K562 (cell line): Measurements from ENCODE around the gene NENF. TPM values are rescaled to one million over a fixed set of nuclear protein-coding genes. Genes with fewer than 3 reads are reported as not detected.

ENCODE experiments used
- ATF1 ChIP-seq, 2 experiments: fragments of 450-650 bp in 1 of 2; IDR thresholded peaks; 2 replicates each; pipeline ENCODE4 v1.6.1; 2016; ENCODE audit warnings: missing compliant biosample characterization in 1 of 2, missing genetic modification characterization in 1 of 2
- BACH1 ChIP-seq: fragments of 200-800 bp; sonication (Bioruptor generic); IDR thresholded peaks from 2 replicates; pipeline ENCODE4 v1.6.1; 2016; ENCODE audit warnings: missing genetic modification characterization, missing compliant biosample characterization
- BDP1 ChIP-seq: IDR thresholded peaks from 3 replicates; pipeline ENCODE4 v1.6.1; 2011; ENCODE audit not compliant: insufficient read length, insufficient read depth
- CEBPG ChIP-seq, 3 experiments: fragments of 200-800 bp in 1 of 3; sonication (Bioruptor generic) in 1 of 3; sonication (generic) in 1 of 3; formaldehyde crosslinking in 1 of 3; IDR thresholded peaks in 2 of 3; conservative IDR thresholded peaks in 1 of 3; 2 replicates each; pipeline versions ENCODE4 v1.6.1 to v1.8.0; 2016 to 2022; ENCODE audit warnings: missing compliant biosample characterization in 2 of 3, missing genetic modification characterization in 2 of 3, mild to moderate bottlenecking in 1 of 3, missing genetic modification reagents in 1 of 3
- CREM ChIP-seq: IDR thresholded peaks from 2 replicates; pipeline ENCODE4 v1.6.1; 2014; ENCODE audit warnings: antibody characterized with exemption, low read depth
- CTBP1 ChIP-seq: fragments of 450-650 bp; IDR thresholded peaks from 2 replicates; pipeline ENCODE4 v1.6.1; 2016; ENCODE audit warnings: borderline replicate concordance
- FOS ChIP-seq: IDR thresholded peaks from 3 replicates; pipeline ENCODE4 v1.6.1; 2011; ENCODE audit not compliant: insufficient read length; ENCODE audit errors: extremely low read depth
- FOXJ2 ChIP-seq: fragments of 200-800 bp; sonication (Bioruptor generic); IDR thresholded peaks from 2 replicates; pipeline ENCODE4 v1.6.1; 2016; ENCODE audit warnings: missing genetic modification characterization, missing compliant biosample characterization
- JUNB ChIP-seq: fragments of 450-650 bp; formaldehyde crosslinking; conservative IDR thresholded peaks from 2 replicates; pipeline ENCODE4 v1.4.0; 2020; ENCODE audit warnings: mild to moderate bottlenecking
- L3MBTL2 ChIP-seq: fragments of 450-650 bp; IDR thresholded peaks from 2 replicates; pipeline ENCODE4 v1.6.1; 2016; ENCODE audit warnings: mild to moderate bottlenecking, moderate library complexity
- MAFG ChIP-seq: fragments of 450-650 bp; conservative IDR thresholded peaks from 2 replicates; pipeline ENCODE4 v1.6.1; 2016; ENCODE audit warnings: missing genetic modification characterization, missing compliant biosample characterization
- MYC ChIP-seq, 2 experiments: fragments of 250-450 bp in 1 of 2; sonication (Bioruptor Pico) in 1 of 2; IDR thresholded peaks; 2 replicates each; pipeline versions ENCODE4 v1.5.1 to v1.6.1; 2012 to 2021; ENCODE audit warnings: low read depth in 2 of 2, borderline replicate concordance in 1 of 2, improper control_type of control experiment in 1 of 2, low read length in 1 of 2, mild to moderate bottlenecking in 1 of 2, moderate library complexity in 1 of 2
- NR2C2 ChIP-seq, 2 experiments: fragments of 200-800 bp in 1 of 2; sonication (Bioruptor generic) in 1 of 2; sonication (generic) in 1 of 2; formaldehyde crosslinking in 1 of 2; IDR thresholded peaks; 2 replicates each; pipeline versions ENCODE4 v1.6.1 to v1.8.0; 2016 to 2022; ENCODE audit warnings: mild to moderate bottlenecking in 1 of 2, missing compliant biosample characterization in 1 of 2, missing genetic modification characterization in 1 of 2, missing genetic modification reagents in 1 of 2
- PCBP2 ChIP-seq: fragments of 200-400 bp; formaldehyde crosslinking; IDR thresholded peaks from 2 replicates; pipeline ENCODE4 v1.6.1; 2018; ENCODE audit warnings: low read length, low read depth, mild to moderate bottlenecking, moderate library complexity; ENCODE audit not compliant: poor library complexity, severe bottlenecking
- RBFOX2 ChIP-seq: fragments of 200-400 bp; formaldehyde crosslinking; IDR thresholded peaks from 2 replicates; pipeline ENCODE4 v1.6.1; 2017; ENCODE audit warnings: low read depth, mild to moderate bottlenecking, low read length, moderate library complexity
- RFX1 ChIP-seq: fragments of 450-650 bp; IDR thresholded peaks from 2 replicates; pipeline ENCODE4 v1.6.1; 2016; ENCODE audit warnings: mild to moderate bottlenecking, moderate library complexity
- TARDBP ChIP-seq: fragments of 450-650 bp; IDR thresholded peaks from 2 replicates; pipeline ENCODE4 v1.6.1; 2016
- TOE1 ChIP-seq, 2 experiments: fragments of 450-650 bp in 1 of 2; sonication (generic) in 1 of 2; formaldehyde crosslinking in 1 of 2; IDR thresholded peaks; 2 replicates each; pipeline versions ENCODE4 v1.7.1 to v1.8.0; 2016 to 2022; ENCODE audit warnings: borderline replicate concordance in 2 of 2, mild to moderate bottlenecking in 2 of 2, antibody characterized with exemption in 1 of 2, inconsistent platforms in 1 of 2, low read depth in 1 of 2, missing genetic modification reagents in 1 of 2, moderate library complexity in 1 of 2
- ZC3H8 ChIP-seq: fragments of 450-650 bp; IDR thresholded peaks from 2 replicates; pipeline ENCODE4 v1.6.1; 2017
- ZFP36 ChIP-seq: fragments of 150-350 bp; IDR thresholded peaks from 2 replicates; pipeline ENCODE4 v1.6.1; 2018; ENCODE audit warnings: low read length, low read depth; ENCODE audit not compliant: partially characterized antibody
- ZNF175 ChIP-seq: fragments of 200-800 bp; sonication (Bioruptor generic); IDR thresholded peaks from 2 replicates; pipeline ENCODE4 v1.6.1; 2016; ENCODE audit warnings: low read depth, mild to moderate bottlenecking, missing genetic modification characterization, missing compliant biosample characterization
- ZNF79 ChIP-seq: fragments of 250-450 bp; sonication (Bioruptor Pico); IDR thresholded peaks from 2 replicates; pipeline ENCODE4 v1.4.0; 2020; ENCODE audit warnings: low read depth, mild to moderate bottlenecking, moderate library complexity
- polyA plus RNA-seq, 8 experiments: library from polyadenylated mRNA; depleted of rRNA in 4 of 8; stranded (reverse) in 5 of 8; unstranded in 3 of 8; fragments of >200 nt; fragmentation: Nextera tagmentation in 2 of 8; fragmentation: Illumina TruSeq in 1 of 8; extraction: Ambion mirVana in 2 of 8; extraction: Trizol in 1 of 8; gene quantifications; 2 replicates each; pipeline versions ENCODE4 v1.2.1 to v1.2.3, GENCODE V29; 2011 to 2014; ENCODE audit warnings: inconsistent platforms in 1 of 8, missing spikeins in 1 of 8
- total RNA-seq, 7 experiments: library from RNA; depleted of rRNA in 6 of 7; stranded (reverse); fragments of >200 nt in 6 of 7; fragmentation: Illumina TruSeq in 2 of 7; extraction: Trizol in 2 of 7; gene quantifications; 2 replicates each; pipeline versions ENCODE4 v1.2.1 to v1.2.3, GENCODE V29; 2011 to 2021; ENCODE audit warnings: low replicate concordance in 1 of 7
- TF ChIP-seq, protein P1 (sequence below): fragments of 450-650 bp; formaldehyde crosslinking; IDR thresholded peaks from 2 replicates; pipeline ENCODE4 v1.4.0; 2020; ENCODE audit warnings: mild to moderate bottlenecking, moderate library complexity
- TF ChIP-seq, protein P2 (sequence below): fragments of 250-450 bp; sonication (Bioruptor Pico); IDR thresholded peaks from 2 replicates; pipeline ENCODE4 v1.8.0; 2021; ENCODE audit warnings: mild to moderate bottlenecking, moderate library complexity

The NENF gene
- total and polyA plus RNA-seq, 9 of the 15 experiments (the other 6 are each of a cell fraction or from before 2014, with no cell fraction given), result 6.1 to 100 (median 72.8) TPM

DNA sequence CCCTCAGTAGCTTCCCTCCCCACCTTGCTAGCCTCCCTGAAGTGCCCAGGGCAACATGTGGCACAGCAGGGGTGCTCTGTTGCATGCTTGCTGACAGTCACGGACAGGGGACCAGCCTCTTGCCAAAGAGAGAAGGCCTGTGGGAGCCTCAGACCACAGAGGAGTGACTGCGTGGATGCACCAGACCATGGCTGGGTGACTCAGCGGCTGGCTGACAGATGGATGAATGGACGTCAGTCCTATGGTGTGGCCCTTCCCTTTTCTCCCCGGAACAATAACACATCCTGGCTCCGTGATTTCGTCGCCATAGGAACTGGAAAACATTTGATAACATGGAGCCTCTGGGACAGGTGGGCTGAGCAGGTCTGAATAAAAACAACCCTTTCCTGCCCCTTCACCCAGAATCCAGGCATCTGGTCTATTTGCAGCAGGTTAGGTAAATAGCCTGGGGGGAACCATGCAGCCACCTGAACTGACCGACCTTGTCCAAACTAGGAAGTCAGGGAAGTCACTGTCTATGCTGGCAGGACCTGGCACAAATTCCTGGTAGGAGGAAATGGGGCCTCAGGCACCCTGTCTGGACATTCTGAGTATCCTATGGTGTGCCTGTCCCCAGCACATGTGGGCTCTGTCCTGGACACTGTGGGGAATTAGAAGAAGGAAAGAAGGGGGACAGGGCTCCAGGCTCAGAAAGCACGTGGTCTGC, 53.3 kb downstream of the NENF start (continued):
- TF ChIP-seq, protein P1, sequence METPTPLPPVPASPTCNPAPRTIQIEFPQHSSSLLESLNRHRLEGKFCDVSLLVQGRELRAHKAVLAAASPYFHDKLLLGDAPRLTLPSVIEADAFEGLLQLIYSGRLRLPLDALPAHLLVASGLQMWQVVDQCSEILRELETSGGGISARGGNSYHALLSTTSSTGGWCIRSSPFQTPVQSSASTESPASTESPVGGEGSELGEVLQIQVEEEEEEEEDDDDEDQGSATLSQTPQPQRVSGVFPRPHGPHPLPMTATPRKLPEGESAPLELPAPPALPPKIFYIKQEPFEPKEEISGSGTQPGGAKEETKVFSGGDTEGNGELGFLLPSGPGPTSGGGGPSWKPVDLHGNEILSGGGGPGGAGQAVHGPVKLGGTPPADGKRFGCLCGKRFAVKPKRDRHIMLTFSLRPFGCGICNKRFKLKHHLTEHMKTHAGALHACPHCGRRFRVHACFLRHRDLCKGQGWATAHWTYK (CRISPR knock-in tag), result peak; percentile 28; the same call in 1 of the 2 replicates
- peak; percentile 96 for TF ChIP-seq CTBP1
- TF ChIP-seq CEBPG (CRISPR knock-in tag; IDR thresholded peaks at IDR 0.05), result 0 out of 2 replicates have a peak, but pooled peaks have one; percentile 43
- peak in 1 of 2 experiments; percentile 60; a peak in 3 of 4 replicates for TF ChIP-seq CEBPG (tag; conservative IDR thresholded peaks at IDR 0.05 in 1 of 2, IDR thresholded peaks at IDR 0.05 in 1 of 2)
- no peak; the same call in 1 of the 2 replicates for TF ChIP-seq L3MBTL2
- TF ChIP-seq MAFG (tag), result peak; percentile 85
- TF ChIP-seq BACH1 (tag), result peak; percentile 81; the same call in 1 of the 2 replicates
- TF ChIP-seq ZC3H8, result no peak
- no peak for TF ChIP-seq ZNF79 (CRISPR knock-in tag)
- TF ChIP-seq FOXJ2 (tag), result peak; percentile 98
- TF ChIP-seq ZFP36, result peak; percentile 40
- no peak for TF ChIP-seq TOE1 (IDR thresholded peaks at IDR 0.05; ENCODE audit: borderline replicate concordance)
- TF ChIP-seq TOE1 (CRISPR knock-in tag; IDR thresholded peaks at IDR 0.05; ENCODE audit: borderline replicate concordance, low read depth), result no peak
- no peak for TF ChIP-seq ATF1 (CRISPR knock-in tag; IDR thresholded peaks at IDR 0.05)
- peak; percentile 63 for TF ChIP-seq ATF1 (tag; IDR thresholded peaks at IDR 0.05)
- TF ChIP-seq JUNB, result 0 out of 2 replicates have a peak, but pooled peaks have one; percentile 19
- TF ChIP-seq TARDBP, result peak; percentile 87; the same call in 1 of the 2 replicates
- TF ChIP-seq NR2C2 (CRISPR knock-in tag; IDR thresholded peaks at IDR 0.05), result no peak
- peak; percentile 87 for TF ChIP-seq NR2C2 (tag; IDR thresholded peaks at IDR 0.05)
- TF ChIP-seq PCBP2, result no peak
- no peak for TF ChIP-seq BDP1
- TF ChIP-seq ZNF175 (CRISPR knock-in tag), result peak; percentile 88
- TF ChIP-seq, protein P2, sequence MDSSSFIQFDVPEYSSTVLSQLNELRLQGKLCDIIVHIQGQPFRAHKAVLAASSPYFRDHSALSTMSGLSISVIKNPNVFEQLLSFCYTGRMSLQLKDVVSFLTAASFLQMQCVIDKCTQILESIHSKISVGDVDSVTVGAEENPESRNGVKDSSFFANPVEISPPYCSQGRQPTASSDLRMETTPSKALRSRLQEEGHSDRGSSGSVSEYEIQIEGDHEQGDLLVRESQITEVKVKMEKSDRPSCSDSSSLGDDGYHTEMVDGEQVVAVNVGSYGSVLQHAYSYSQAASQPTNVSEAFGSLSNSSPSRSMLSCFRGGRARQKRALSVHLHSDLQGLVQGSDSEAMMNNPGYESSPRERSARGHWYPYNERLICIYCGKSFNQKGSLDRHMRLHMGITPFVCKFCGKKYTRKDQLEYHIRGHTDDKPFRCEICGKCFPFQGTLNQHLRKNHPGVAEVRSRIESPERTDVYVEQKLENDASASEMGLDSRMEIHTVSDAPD (CRISPR knock-in tag), result no peak
- peak; percentile 78 for TF ChIP-seq CREM
- no peak for TF ChIP-seq MYC (IDR thresholded peaks at IDR 0.05; ENCODE audit: low read depth, low read length)
- TF ChIP-seq MYC (CRISPR knock-in tag; IDR thresholded peaks at IDR 0.05; ENCODE audit: borderline replicate concordance, low read depth), result no peak
- peak; percentile 90 for TF ChIP-seq RFX1
- no peak for TF ChIP-seq RBFOX2
- peak; percentile 42 for TF ChIP-seq FOS
